GM21447 (cell line): ENCODE measurements around the gene KCNK7.

Experiments
- ATAC-seq: cut with Tn5 transposase; IDR thresholded peaks from one replicate; pipeline ENCODE4 v1.9.1; 2021; ENCODE audit not compliant: unreplicated experiment

The KCNK7 gene

GRCh38 chr11:65629579-65629978, 34.0 kb upstream of the KCNK7 start:
- no peak for ATAC-seq

GRCh38 chr11:65627202-65627601, 31.6 kb upstream of the KCNK7 start:
- ATAC-seq, result no peak

- no peak for ATAC-seq
Measured at GRCh38 chr11:65625628-65626342, 30.2 kb upstream of the KCNK7 start.

GRCh38 chr11:65624931-65625627, 29.5 kb upstream of the KCNK7 start:
- ATAC-seq, result no peak

GRCh38 chr11:65623852-65624616, 28.4 kb upstream of the KCNK7 start:
- ATAC-seq, result no peak

- no peak for ATAC-seq
Measured at GRCh38 chr11:65623177-65623576, 27.6 kb upstream of the KCNK7 start.

- no peak for ATAC-seq
Measured at GRCh38 chr11:65622011-65622410, 26.4 kb upstream of the KCNK7 start.

- ATAC-seq, result no peak
Measured at GRCh38 chr11:65621460-65621859, 25.9 kb upstream of the KCNK7 start.

- no peak for ATAC-seq
Measured at GRCh38 chr11:65620666-65621065, 25.1 kb upstream of the KCNK7 start.

- no peak for ATAC-seq
Measured at GRCh38 chr11:65619281-65619928, 23.8 kb upstream of the KCNK7 start.

GRCh38 chr11:65618763-65619162, 23.2 kb upstream of the KCNK7 start:
- no peak for ATAC-seq

- no peak for ATAC-seq
Measured at GRCh38 chr11:65617990-65618751, 22.6 kb upstream of the KCNK7 start.

GRCh38 chr11:65617136-65617850, 21.7 kb upstream of the KCNK7 start:
- ATAC-seq, result no peak

GRCh38 chr11:65616575-65617001, 21.0 kb upstream of the KCNK7 start:
- no peak for ATAC-seq

GRCh38 chr11:65615950-65616574, 20.5 kb upstream of the KCNK7 start:
- ATAC-seq, result peak; percentile 0

- ATAC-seq, result peak; percentile 81
Measured at GRCh38 chr11:65615229-65615949, 19.8 kb upstream of the KCNK7 start, which contains the start of gene PCNX3. PCNX3 (plus strand) TSS chr11:65615776; CDS start chr11:65616312, 536 bp downstream.

- no peak for ATAC-seq
Measured at GRCh38 chr11:65613091-65613928, 17.7 kb upstream of the KCNK7 start.

- ATAC-seq, result no peak
Measured at GRCh38 chr11:65612691-65613090, 17.1 kb upstream of the KCNK7 start.
